Neuronal stem cell (in vitro differentiated cells): Measurements from ENCODE around the gene HPCAL1.
A peak's percentile ranks its signal among the peaks of the same experiment; 100 is the strongest.

ENCODE experiments used
- DNase-seq: peaks from one replicate; pipeline ENCODE4 v3.0.0-alpha.2; 2013; ENCODE audit warnings: low spot score
- H2AFZ ChIP-seq: one replicate; pipeline ENCODE4 v1.6.1; 2013; ENCODE audit warnings: mild to moderate bottlenecking, low read length, inconsistent platforms
- H2AK5ac ChIP-seq: 2 replicates; pipeline ENCODE4 v1.6.1; 2013; ENCODE audit warnings: low read depth, mild to moderate bottlenecking, inconsistent platforms, low read length, moderate library complexity, mixed read lengths
- H2BK120ac ChIP-seq: 2 replicates; pipeline ENCODE4 v1.6.1; 2013; ENCODE audit warnings: low read depth, mild to moderate bottlenecking, inconsistent platforms, low read length, moderate library complexity, mixed read lengths
- H2BK12ac ChIP-seq: one replicate; pipeline ENCODE4 v1.6.1; 2013; ENCODE audit warnings: low read length, inconsistent platforms
- H2BK15ac ChIP-seq: 2 replicates; pipeline ENCODE4 v1.6.1; 2013; ENCODE audit warnings: mild to moderate bottlenecking, low read length, inconsistent platforms, mixed read lengths
- H2BK5ac ChIP-seq: one replicate; pipeline ENCODE4 v1.6.1; 2013; ENCODE audit warnings: inconsistent platforms, mild to moderate bottlenecking, low read length, moderate library complexity
- H3K14ac ChIP-seq: one replicate; pipeline ENCODE4 v1.6.1; 2013; ENCODE audit warnings: low read length, inconsistent platforms
- H3K18ac ChIP-seq: 2 replicates; pipeline ENCODE4 v1.6.1; 2013; ENCODE audit warnings: low read length, inconsistent platforms
- H3K23ac ChIP-seq: 2 replicates; pipeline ENCODE4 v1.6.1; 2013; ENCODE audit warnings: low read depth, mild to moderate bottlenecking, mixed read lengths, low read length, inconsistent platforms; ENCODE audit not compliant: poor library complexity
- H3K27ac ChIP-seq: replicated peaks from 3 replicates; pipeline ENCODE4 v1.5.1; 2013; ENCODE audit warnings: low read length, inconsistent platforms
- H3K27me3 ChIP-seq, 3 experiments: 2 replicates each; pipeline ENCODE4 v1.6.1; 2013; ENCODE audit warnings: low read length in 3 of 3, mild to moderate bottlenecking in 2 of 3, inconsistent platforms in 1 of 3, low read depth in 1 of 3, mixed read lengths in 1 of 3, moderate library complexity in 1 of 3; ENCODE audit not compliant: control insufficient read depth in 3 of 3, insufficient read depth in 3 of 3
- H3K36me3 ChIP-seq, 2 donors: replicated peaks in 1 of 2; 2 replicates each; pipeline ENCODE4 v1.6.1; 2013; ENCODE audit warnings: low read length in 2 of 2; ENCODE audit not compliant: control insufficient read depth in 2 of 2, insufficient read depth in 2 of 2
- H3K4ac ChIP-seq: 2 replicates; pipeline ENCODE4 v1.6.1; 2013; ENCODE audit warnings: inconsistent platforms, mild to moderate bottlenecking, low read length, moderate library complexity
- H3K4me1 ChIP-seq, 2 donors: 1 replicate in 1 of 2; 2 replicates in 1 of 2; pipeline ENCODE4 v1.6.1; 2013; ENCODE audit warnings: low read length in 2 of 2, low read depth in 1 of 2; ENCODE audit not compliant: control insufficient read depth in 2 of 2, insufficient read depth in 1 of 2
- H3K4me2 ChIP-seq: one replicate; pipeline ENCODE4 v1.6.1; 2013; ENCODE audit warnings: mild to moderate bottlenecking, low read length, inconsistent platforms; ENCODE audit not compliant: insufficient read depth, poor library complexity, severe bottlenecking
- H3K4me3 ChIP-seq, 2 donors: 2 replicates each; pipeline ENCODE4 v1.5.1; 2013; ENCODE audit warnings: low read length in 2 of 2, mild to moderate bottlenecking in 2 of 2, inconsistent platforms in 1 of 2, moderate library complexity in 1 of 2
- H3K79me1 ChIP-seq: one replicate; pipeline ENCODE4 v1.6.1; 2013; ENCODE audit warnings: low read depth, mild to moderate bottlenecking, inconsistent platforms, low read length, moderate library complexity
- H3K9ac ChIP-seq: one replicate; pipeline ENCODE4 v1.6.1; 2013; ENCODE audit warnings: mild to moderate bottlenecking, low read depth, low read length, inconsistent platforms; ENCODE audit not compliant: poor library complexity
- H3K9me3 ChIP-seq, 2 donors: replicated peaks in 1 of 2; 2 replicates each; pipeline versions ENCODE3 to v1.6.1; 2013; ENCODE audit warnings: low read length in 2 of 2, mild to moderate bottlenecking in 2 of 2, inconsistent platforms in 1 of 2, low read depth in 1 of 2, mixed read lengths in 1 of 2, moderate library complexity in 1 of 2; ENCODE audit not compliant: control insufficient read depth in 2 of 2, insufficient read depth in 1 of 2
- H4K8ac ChIP-seq: one replicate; pipeline ENCODE4 v1.6.1; 2013; ENCODE audit warnings: low read depth, mild to moderate bottlenecking, inconsistent platforms, low read length, moderate library complexity
- H4K91ac ChIP-seq: one replicate; pipeline ENCODE4 v1.6.1; 2013; ENCODE audit warnings: low read length, low read depth, mild to moderate bottlenecking, inconsistent platforms; ENCODE audit not compliant: poor library complexity
- WGBS, 2 donors: extraction: QIAGEN DNeasy Blood & Tissue Kit; methylation state at CpG; one replicate each; pipeline ENCODE4 v1.1.7; 2013; ENCODE audit warnings: missing lambda C conversion rate in 2 of 2, mixed read lengths in 1 of 2; ENCODE audit not compliant: insufficient read length in 2 of 2, insufficient replicate concordance in 1 of 2; ENCODE audit errors: extremely low coverage in 2 of 2; 5-methylcytosine and 5-hydroxymethylcytosine counted together

The HPCAL1 gene

DNA sequence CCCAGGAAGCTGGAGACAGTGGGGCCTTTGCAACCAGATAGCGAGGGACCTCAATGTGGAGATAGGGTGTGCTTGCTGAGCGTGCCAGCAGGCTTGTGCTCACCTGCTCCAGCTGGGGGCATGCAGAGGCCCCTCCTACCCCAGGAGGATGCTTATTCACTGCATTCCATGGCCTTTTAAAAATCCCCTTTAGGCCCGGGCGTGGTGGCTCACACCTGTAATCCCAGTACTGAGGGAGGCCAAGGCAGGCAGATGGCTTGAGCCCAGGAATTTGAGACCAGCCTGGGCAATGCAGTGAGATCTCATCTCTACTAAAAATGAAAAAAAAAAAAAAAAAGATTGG, 90.9 kb downstream of the HPCAL1 start:
- no peak overlapping the region for H2BK15ac ChIP-seq
- H3K4me2 ChIP-seq: no peak overlapping the region
- H3K27ac ChIP-seq: no peak overlapping the region
- no peak overlapping the region for H2BK12ac ChIP-seq
- DNase-seq: no peak
- H3K23ac ChIP-seq: peak overlapping the region; percentile 93
- H3K27me3 ChIP-seq: no peaks in the 10 kb centered on the region
- peak overlapping the region; percentile 76 for H3K18ac ChIP-seq
- H3K9ac ChIP-seq: no peak overlapping the region
- no peak overlapping the region for H3K4ac ChIP-seq
- no peak overlapping the region for H4K8ac ChIP-seq
- H3K4me1 ChIP-seq: peaks cover 0 to 8% of the 10 kb centered on the region in 2 donors
- no peaks in the 10 kb centered on the region for H3K79me1 ChIP-seq
- peak overlapping the region; percentile 21 for H2AK5ac ChIP-seq
- no peak overlapping the region for H3K4me3 ChIP-seq
- H3K14ac ChIP-seq: no peak overlapping the region
- no peak overlapping the region for H2AFZ ChIP-seq
- peaks cover 0 to 8% of the 10 kb centered on the region in 2 donors for H3K9me3 ChIP-seq
- no peak overlapping the region for H2BK5ac ChIP-seq
- no CpG with 5 or more reads among the region's 4 CpGs for WGBS, 2 donors
- no peak overlapping the region for H2BK120ac ChIP-seq
- no peaks in the 10 kb centered on the region for H3K36me3 ChIP-seq
- no peak overlapping the region for H4K91ac ChIP-seq

GRCh38 chr2:10395893-10396292, 93.2 kb downstream of the HPCAL1 start:
- Histone ChIP-seq H3K4me1 (peaks cover 0 to 8% of the 10 kb centered on the region in 2 donors), H3K14ac (no peak overlapping the region)

GRCh38 chr2:10396464-10396863, 93.8 kb downstream of the HPCAL1 start:
- H2BK12ac ChIP-seq: no peak overlapping the region
- no peak overlapping the region for H2BK5ac ChIP-seq
- H3K27ac ChIP-seq: no peak overlapping the region
- no peak overlapping the region for H4K91ac ChIP-seq
- H3K14ac ChIP-seq: peak overlapping the region; percentile 71
- no peak overlapping the region for H3K4me3 ChIP-seq
- no peak overlapping the region for H2AFZ ChIP-seq
- peak overlapping the region; percentile 3 for H3K18ac ChIP-seq
- H3K27me3 ChIP-seq: no peaks in the 10 kb centered on the region
- H3K4me1 ChIP-seq: peaks cover 0 to 8% of the 10 kb centered on the region in 2 donors
- peak overlapping the region; percentile 81 for H2AK5ac ChIP-seq
- H3K4ac ChIP-seq: no peak overlapping the region
- no peaks in the 10 kb centered on the region for H3K9me3 ChIP-seq
- H2BK15ac ChIP-seq: no peak overlapping the region
- H3K9ac ChIP-seq: no peak overlapping the region
- H3K79me1 ChIP-seq: peaks cover 3% of the 10 kb centered on the region
- WGBS, 2 donors: no CpG with 5 or more reads among the region's 13 CpGs
- no peak overlapping the region for H2BK120ac ChIP-seq
- H3K4me2 ChIP-seq: no peak overlapping the region
- no peak overlapping the region for H4K8ac ChIP-seq
- no peaks in the 10 kb centered on the region for H3K36me3 ChIP-seq
- DNase-seq: no peak
- peak overlapping the region; percentile 67 for H3K23ac ChIP-seq

More at GRCh38 chr2:10395893-10396292, 93.2 kb downstream of the HPCAL1 start:
- no peak overlapping the region for H3K27ac ChIP-seq
- no peak overlapping the region for H3K4me2 ChIP-seq
- H3K18ac ChIP-seq: peak overlapping the region; percentile 3
- DNase-seq: no peak
- H4K8ac ChIP-seq: no peak overlapping the region
- H3K4ac ChIP-seq: no peak overlapping the region
- H2BK120ac ChIP-seq: no peak overlapping the region
- no peak overlapping the region for H4K91ac ChIP-seq
- WGBS, 2 donors: no CpG with 5 or more reads among the region's 14 CpGs
- H3K4me3 ChIP-seq: no peak overlapping the region
- H2BK15ac ChIP-seq: no peak overlapping the region
- H2AK5ac ChIP-seq: peak overlapping the region; percentile 81
- H3K9me3 ChIP-seq: no peaks in the 10 kb centered on the region
- peaks cover 2% of the 10 kb centered on the region for H3K79me1 ChIP-seq
- no peaks in the 10 kb centered on the region for H3K27me3 ChIP-seq
- no peak overlapping the region for H2BK5ac ChIP-seq
- no peak overlapping the region for H3K9ac ChIP-seq
- no peak overlapping the region for H2BK12ac ChIP-seq
- peak overlapping the region; percentile 67 for H3K23ac ChIP-seq
- H2AFZ ChIP-seq: no peak overlapping the region
- no peaks in the 10 kb centered on the region for H3K36me3 ChIP-seq

DNA sequence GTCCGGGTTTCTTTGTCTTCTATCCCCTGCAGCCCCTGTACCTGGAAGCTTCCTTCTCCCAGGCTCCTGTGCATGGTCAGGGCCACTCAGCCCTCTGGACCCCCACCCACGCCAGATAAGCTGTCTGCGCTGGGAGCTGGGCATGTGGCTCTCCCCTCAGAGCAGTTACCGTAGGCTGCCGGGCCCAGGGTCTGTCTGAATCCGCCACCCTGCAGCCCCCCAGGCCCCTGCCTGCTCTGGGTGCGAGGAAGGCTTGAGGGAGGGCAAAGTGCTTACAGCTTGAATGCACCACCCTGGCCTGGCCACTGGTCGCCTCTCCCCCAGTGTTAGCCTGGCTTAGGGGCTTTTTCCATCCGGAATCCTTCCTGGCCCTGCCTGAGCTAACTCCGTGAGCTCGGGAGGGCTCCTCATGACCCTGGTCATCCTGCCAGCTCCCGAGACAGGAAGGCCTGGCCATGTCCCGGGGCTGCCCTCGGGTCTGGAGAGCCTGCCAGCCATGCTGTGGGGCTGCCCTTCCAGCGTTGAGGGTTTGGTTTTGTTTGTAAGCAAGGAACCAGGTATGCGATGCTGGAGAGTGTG, 94.7 kb downstream of the HPCAL1 start:
- Histone ChIP-seq H3K27me3 (no peaks in the 10 kb centered on the region), H4K91ac (no peak overlapping the region), H3K4me3 (no peak overlapping the region), H2AK5ac (peak overlapping the region; percentile 2), H2BK5ac (peak overlapping the region; percentile 39), H3K23ac (peak overlapping the region; percentile 55), H3K4ac (no peak overlapping the region), H3K27ac (no peak overlapping the region), H2BK12ac (no peak overlapping the region), H3K4me2 (no peak overlapping the region), H3K14ac (no peak overlapping the region), H2AFZ (no peak overlapping the region), H4K8ac (no peak overlapping the region), H3K36me3 (no peaks in the 10 kb centered on the region), H3K9ac (no peak overlapping the region), H3K18ac (peak overlapping the region; percentile 35), H3K9me3 (no peaks in the 10 kb centered on the region), H3K4me1 (peaks cover 0 to 8% of the 10 kb centered on the region in 2 donors), H2BK120ac (no peak overlapping the region), H2BK15ac (no peak overlapping the region), H3K79me1 (peaks cover 3% of the 10 kb centered on the region)
- WGBS, 2 donors: no CpG with 5 or more reads among the region's 16 CpGs
- DNase-seq: no peak
